ENCODE data around the gene PUS10.
"Not testable (repeated sequence)": the region's sequence is repeated elsewhere in the genome, so short reads cannot be mapped to it uniquely, and the experiment has no call there.

PUS10 gene, protein sequence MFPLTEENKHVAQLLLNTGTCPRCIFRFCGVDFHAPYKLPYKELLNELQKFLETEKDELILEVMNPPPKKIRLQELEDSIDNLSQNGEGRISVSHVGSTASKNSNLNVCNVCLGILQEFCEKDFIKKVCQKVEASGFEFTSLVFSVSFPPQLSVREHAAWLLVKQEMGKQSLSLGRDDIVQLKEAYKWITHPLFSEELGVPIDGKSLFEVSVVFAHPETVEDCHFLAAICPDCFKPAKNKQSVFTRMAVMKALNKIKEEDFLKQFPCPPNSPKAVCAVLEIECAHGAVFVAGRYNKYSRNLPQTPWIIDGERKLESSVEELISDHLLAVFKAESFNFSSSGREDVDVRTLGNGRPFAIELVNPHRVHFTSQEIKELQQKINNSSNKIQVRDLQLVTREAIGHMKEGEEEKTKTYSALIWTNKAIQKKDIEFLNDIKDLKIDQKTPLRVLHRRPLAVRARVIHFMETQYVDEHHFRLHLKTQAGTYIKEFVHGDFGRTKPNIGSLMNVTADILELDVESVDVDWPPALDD

DNA sequence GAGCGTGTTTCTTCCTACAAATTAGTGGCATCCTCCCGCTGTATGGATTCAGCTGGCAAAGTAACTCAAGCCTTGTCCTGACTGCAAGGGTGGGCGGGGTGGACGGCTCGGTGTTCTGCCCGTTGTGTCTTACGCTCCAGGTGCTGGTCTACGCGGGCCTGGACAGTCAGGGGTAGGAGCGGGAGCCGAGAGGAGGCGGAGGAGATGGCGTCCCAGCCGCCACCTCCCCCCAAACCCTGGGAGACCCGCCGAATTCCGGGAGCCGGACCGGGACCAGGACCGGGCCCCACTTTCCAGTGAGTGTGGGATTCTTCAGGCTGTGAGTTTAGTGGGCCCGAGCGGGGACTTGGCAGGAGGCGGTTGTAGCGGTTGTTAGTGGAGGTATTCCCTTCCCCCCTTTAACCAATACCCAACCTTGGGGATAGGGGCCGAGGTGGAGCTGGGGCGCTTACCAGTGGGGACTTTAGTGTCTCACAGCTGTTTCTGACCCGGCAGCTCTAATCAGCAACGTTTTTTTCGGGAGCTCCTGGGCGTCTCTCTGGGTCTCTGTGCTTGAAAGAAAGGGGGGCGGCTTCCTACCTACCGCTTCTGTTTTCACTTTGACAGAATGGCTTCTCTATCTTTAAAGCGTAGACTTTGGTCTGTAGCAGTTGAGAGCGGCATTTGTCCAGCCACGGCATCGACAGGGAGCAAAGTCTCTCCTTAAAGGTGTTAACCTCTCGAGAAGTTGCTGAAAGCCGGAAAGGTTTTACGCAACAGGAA is at the start of gene PUS10, which contains the start of gene PEX13:
PUS10 (minus strand) TSS at position 700 of the 762 bp plus-strand sequence. CDS start 6,365 bp downstream, outside the sequence.
PEX13 (plus strand) TSS at position 165 of the 762 bp plus-strand sequence; CDS start at position 205, 40 bp downstream.
- peak within 1 kb of the TSS; percentile 97 for H3K4me3 ChIP-seq (ENCODE audit: low read depth, low read length)

DNA sequence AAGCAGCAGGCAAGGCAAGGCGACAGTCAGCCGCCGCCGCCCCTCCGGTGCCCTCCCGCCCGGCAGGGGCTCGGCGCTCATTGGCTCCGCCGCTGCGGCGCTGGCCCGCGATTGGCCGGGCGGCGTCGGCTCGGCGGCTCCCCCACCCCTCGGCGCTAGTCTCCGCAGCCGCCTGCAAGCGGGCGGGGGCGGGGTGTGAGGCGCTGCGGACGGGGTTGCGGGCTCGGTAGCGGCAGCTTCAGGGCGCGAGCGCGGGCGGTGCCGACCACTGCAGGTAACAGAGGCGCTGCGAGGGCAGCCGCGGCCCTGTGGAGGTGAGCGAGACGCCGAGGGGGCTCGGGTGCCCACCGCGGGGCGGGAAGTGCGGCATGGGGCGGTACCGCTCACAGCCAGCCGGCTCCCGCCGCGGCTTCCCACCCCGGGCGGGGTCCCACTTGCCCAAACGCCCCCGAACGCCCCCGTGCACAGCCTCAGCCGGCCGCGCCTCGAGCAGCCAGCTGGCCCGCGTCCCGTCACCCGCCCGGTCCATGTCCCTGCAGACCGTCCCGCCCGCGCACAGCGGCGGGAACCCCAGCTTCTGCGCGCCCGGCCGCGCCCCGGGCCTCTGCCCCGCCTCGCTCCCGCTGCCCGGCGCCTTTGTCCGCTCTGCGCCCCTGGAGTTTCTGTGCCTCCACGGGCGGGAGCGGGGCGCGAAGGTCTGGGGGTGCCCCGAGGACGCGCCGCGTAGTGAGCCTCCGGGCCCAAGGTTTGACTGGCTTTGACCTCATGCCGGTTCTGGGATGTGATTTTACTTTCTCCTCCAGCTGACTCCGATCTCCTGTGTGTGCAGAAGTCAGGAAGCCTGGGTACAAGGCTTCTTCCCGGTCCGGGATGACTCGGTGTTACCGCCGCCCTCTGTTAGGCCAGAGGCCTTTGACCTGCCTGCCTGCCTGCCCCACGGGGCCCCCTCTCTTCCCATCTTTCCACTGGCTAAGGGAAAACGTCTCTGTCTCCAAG is 48.0 kb upstream of the PUS10 start, which contains the start of gene SANBR:
SANBR (plus strand) TSS at position 158 of the 996 bp plus-strand sequence. CDS start 4,480 bp downstream, outside the sequence.
- H3K4me3 ChIP-seq (ENCODE audit: low read depth, low read length) = peak within 1 kb of the TSS; percentile 78

DNA sequence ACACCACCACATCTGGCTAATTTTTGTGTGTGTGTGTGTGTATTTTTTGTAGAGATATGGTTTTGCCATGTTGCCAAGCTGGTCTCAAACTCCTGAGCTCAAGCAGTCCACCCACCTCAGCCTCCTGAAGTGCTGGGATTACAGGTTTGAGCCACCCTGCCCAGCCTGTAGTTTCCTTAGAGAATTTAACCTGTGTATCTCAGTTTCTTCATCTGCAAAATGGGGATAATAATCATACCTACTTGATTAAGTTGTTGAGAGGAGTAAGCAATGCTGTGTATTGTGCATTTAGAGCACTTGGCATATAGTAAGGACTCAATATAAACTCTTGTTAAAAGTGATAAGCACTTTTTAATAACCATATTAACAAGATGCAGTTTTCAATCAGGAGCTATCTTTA is 41.3 kb upstream of the PUS10 start:
- H3K4me3 ChIP-seq (ENCODE audit: low read depth, low read length) = no peak overlapping the region

DNA sequence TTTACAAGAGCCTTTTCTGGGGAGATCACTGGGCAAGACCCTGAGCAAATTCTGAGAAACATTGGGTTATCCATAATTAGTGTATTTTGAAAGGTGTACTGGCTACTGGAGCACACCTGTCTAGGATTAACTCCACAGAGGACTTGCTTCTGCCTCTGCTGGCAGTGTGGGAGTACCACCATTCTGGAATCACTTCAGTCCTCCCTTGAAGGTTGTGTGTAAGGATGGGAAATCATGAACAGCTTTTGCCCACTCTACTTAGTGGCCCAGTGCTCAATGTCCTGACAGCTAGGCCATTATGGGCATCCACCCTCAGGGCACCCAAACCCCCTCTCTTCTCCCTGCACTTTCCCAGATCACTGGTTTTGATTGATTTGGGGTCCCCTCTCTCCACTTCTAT is 39.5 kb upstream of the PUS10 start:
- H3K4me3 ChIP-seq (ENCODE audit: low read depth, low read length) = no peak overlapping the region

DNA sequence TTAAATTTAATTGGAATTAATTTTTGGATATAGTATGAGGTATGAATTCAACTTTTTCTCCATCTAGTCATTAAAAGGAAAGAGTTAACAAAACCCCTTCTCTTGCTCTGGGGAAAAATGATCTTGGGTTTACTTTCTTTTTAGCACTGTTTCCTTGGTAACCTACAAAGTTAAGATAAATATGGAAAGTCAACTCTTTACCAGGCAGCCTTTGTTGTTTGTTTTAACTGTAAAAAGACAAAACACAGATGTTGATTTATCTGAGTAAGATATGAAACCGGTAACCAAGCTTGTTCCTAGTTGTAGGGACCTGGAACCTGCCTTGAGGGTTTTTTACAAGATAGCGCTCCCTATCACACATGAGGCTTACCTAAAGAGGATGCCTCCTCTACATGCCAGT is 37.5 kb upstream of the PUS10 start:
- H3K4me3 ChIP-seq (ENCODE audit: low read depth, low read length) = no peak overlapping the region

DNA sequence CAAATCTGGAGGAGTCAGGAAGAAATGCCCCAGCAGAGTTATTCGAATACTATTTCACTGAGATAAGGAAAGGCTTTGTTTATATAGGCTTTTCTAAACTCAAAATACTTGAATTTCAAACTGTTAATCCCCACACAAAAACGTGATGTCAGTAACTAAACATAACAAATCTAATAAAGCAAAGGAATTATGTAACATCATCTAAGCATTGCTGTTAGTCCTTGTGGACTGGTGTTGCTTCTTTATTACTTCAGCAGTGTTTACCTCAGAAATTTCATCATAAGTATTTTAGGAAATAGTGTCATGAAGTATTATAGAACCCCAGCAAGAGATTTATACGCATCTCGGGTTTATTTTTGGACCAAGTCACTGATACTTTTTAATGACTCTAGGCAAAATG is 27.9 kb upstream of the PUS10 start:
- no peak overlapping the region for H3K4me3 ChIP-seq (ENCODE audit: low read depth, low read length)

DNA sequence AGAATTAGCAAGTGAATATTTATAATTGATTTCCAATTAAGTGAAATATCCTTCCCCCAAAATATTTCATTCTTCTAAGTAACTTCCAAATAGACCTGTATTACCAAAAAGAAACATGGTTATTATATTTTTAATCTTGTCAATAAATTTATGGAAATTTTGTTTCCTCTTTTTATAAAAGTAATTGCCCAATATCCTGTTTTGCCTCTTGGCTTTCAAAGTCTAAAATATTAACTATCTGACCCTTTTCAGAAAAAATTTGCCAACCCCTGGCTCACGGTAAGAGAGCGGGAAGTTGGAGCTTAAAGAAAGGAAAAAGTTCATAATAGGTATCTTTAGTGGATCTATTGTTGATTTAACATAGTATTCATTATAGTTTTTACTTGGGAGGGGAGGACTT is 27.2 kb upstream of the PUS10 start:
- H3K4me3 ChIP-seq (ENCODE audit: low read depth, low read length) = no peak overlapping the region

DNA sequence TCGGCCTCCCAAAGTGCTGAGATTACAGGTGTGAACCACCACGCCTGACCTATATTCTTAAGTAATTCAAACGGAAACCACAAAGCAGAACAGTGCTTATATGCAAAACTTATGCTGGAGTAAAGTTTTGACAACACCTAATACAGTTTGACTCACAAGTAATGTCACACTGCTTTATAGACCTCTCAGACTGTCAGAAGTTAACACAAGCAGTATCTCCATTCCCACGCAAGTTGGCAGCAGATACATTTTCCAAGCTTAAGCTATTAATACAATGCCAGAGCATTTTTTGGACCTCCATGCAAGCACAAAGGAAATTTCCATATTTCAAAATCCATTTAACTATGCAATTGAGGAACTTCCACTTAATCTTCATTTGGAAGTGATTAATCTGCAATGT is 26.6 kb upstream of the PUS10 start:
- no peak overlapping the region for H3K4me3 ChIP-seq (ENCODE audit: low read depth, low read length)

DNA sequence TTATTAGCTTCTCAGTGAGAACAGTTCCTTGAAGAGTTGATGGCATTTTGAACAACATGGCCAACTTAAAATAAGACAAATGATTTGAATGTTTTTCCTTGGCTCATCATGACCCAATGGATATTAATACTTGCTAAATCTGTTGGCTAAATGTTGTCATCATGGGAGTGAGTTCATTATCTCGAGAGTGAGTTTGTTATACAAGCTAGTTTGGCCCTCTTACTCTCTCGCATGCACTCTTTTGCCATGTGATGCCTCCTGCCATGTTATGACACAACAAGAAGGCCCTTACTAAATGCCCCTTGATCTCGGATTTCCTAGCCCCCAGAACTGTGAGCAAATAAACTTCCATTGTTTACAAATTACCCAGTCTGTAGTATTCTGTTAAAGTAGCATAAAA is 24.8 kb upstream of the PUS10 start:
- no peak overlapping the region for H3K4me3 ChIP-seq (ENCODE audit: low read depth, low read length)

DNA sequence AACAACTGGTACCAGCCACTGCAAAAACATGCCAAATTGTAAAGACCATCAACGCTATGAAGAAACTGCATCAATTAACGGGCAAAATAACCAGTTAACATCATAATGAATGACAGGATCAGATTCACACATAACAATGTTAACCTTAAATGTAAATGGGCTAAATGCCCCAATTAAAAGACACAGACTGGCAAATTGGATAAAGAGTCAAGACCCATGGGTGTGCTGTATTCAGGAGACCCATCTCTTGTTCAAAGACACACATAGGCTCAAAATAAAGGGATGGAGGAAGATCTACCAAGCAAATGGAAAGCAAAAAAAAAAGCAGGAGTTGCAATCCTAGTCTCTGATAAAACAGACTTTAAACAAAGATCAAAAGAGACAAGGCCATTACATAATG is 18.6 kb upstream of the PUS10 start:
- H3K4me3 ChIP-seq (ENCODE audit: low read depth, low read length) = not testable (repeated sequence)

DNA sequence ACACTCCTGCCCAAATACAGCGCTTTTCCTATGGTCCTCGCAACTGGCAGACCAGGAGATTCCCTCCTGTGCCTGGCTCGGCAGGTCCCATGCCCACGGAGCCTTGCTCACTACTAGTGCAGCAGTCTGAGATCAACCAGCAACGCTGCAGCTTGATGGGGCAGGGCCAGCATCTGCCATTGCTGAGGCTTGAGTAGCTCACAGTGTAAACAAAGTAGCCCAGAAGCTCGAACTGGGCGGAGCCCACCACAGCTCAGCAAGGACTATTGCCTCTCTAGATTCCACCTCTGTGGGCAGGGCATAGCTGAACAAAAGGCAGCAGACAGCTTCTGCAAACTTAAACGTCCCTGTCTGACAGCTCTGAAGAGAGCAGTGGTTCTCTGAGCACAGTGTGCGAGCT is 16.5 kb upstream of the PUS10 start:
- not testable (repeated sequence) for H3K4me3 ChIP-seq (ENCODE audit: low read depth, low read length)

DNA sequence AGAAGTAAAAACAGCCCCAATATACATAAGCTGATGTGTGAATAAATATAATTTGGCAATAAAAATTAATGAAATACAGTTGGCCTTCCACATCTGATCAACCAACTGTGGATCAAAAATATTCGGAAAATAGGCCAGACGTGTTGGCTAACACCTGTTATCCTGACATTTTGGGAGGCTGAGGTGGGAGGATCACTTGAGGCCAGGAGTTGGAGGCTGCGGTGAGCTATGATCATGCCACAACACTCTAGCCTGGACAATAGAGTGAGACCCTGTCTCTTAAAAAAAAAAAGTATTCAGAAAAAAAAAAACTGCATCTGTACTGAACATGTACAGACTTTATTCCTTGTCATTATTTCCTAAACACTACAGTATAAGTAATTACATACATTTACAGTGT is 11.5 kb upstream of the PUS10 start:
- no peak overlapping the region for H3K4me3 ChIP-seq (ENCODE audit: low read depth, low read length)

DNA sequence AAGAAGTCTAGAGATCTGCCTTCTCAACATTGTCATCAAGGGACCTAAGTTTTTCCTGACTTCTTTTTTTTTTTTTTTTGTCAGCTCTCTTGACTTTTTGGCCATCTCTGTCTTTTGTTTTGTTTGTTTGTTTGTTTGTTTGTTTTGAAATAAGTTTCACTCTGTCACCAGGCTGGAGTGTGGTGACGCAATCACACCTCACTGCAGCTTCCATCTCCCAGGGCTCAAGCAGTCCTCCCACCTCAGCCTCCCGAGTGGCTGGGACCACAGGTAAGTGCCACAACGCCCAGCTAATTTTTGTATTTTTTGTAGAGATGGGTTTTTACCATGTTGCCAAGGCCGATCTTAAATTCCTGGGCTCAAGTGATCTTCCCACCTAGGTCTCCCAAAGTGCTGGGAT is 5.6 kb upstream of the PUS10 start:
- no peak overlapping the region for H3K4me3 ChIP-seq (ENCODE audit: low read depth, low read length)

DNA sequence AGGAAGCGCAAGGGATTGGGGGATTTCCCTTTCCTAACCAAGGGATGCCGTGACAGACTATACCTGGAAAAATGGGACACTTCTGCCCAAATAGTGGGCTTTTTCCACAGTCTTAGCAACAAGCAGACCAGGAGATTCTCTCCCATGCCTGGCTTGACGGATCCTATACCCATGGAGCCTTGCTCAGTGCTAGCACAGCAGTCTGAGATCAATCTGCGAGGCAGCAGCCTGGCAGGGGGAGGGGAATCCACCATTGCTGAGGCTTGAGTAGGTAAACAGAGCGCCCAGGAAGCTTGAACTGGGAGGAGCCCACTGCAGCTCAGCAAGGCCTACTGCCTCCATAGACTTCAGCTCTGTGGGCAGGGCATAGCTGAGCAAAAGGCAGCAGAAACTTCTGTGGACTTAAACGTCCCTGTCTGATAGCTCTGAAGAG is 3.2 kb upstream of the PUS10 start:
- H3K4me3 ChIP-seq (ENCODE audit: low read depth, low read length) = no peak overlapping the region

DNA sequence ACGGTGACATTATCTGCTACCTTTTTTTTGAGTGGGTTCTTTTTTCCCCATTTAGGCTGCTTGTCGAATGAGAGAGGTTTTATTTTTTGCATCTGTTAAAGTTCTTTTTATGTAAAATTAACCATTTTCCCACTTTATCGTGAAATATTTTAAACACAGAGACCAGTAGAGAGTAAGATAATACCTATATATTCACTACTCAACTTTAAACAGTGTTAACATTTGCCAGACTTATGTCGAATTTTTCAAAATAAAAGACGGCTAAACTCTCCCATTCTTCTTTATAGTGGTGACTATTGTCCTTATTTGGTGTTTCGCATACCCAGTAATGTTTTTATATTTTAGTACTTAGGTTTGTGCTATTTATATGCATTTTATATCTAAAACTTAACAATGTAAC is 743 bp upstream of the PUS10 start:
- H3K4me3 ChIP-seq (ENCODE audit: low read depth, low read length) = peak overlapping the region; percentile 97

DNA sequence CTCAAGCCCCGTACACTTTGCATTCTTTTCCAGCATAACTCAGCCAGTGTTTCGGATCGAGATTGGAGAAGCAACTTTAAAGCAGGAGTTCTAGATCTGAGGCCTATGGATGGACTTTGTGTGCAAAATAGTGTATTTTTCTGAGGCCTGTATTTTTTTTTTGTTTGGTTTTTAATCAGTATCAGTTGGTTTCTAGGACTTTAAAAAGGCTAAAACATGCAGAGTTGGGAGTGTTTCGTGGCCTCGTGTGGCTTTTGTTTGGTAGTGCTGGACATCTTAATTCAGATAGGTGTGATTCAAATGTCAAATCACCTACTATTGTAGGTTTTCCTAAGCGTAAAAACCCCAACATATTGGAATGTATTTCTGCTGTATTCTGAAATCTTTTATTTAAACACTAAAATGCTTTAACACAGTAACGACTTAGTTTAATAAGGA is 282 bp upstream of the PUS10 start:
- peak overlapping the region; percentile 97 for H3K4me3 ChIP-seq (ENCODE audit: low read depth, low read length)

DNA sequence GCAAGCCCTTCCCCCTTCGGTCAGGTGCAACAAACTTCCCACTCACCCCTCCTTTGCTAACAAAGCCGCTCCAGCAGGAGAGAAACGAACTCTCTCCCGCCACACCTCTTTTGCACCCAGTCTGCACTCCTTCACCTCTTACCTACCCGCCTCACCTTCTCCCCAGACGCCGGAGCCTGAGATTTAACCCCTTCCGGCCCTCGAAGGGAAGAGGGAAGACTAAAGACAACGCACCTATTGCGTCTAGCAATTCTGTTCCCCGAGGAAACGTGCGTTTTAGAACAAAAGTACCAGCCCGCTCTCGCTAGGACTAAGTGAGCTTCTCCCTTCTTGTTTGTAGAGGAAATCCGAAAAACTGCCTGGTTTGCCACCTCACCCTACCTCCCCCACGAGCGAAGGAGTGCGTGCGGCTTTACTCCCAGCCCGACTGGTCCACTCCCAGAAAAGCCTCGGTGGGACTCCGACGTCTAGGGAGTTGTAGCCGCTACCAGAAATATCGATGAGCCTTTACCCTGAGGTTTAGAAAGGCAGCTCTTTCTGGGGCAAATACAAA is 976 bp downstream of the PUS10 start:
- H3K4me3 ChIP-seq (ENCODE audit: low read depth, low read length) = peak overlapping the region; percentile 97

DNA sequence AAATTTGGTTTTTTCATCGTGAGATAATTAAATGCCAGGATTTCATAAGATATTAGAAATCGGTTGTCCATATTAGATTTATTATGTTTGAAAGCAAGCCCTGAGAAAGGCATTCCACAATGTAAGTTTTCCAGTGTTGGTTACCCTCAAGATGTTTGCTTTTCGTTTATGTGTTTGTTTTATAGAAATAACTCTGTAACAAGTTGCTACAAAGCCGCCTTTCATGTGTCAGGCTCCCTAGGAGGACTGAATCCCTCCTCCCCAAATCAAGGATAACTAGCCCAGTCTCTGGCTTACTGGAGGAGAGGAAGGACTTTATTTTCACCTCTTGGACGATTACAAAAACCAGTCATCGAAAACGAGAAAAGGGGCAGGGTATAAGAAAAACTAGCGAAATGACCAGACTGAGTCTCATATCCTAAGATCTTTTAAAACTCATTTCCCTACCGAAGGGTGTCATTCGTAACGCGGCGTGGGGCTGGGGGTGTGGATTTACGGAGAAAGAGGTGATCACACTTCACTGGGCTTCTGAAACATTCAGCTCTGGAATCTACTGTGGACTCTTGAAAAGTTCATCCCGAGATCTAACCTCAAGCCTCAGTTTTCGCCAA is 1.6 kb downstream of the PUS10 start:
- peak overlapping the region; percentile 97 for H3K4me3 ChIP-seq (ENCODE audit: low read depth, low read length)

DNA sequence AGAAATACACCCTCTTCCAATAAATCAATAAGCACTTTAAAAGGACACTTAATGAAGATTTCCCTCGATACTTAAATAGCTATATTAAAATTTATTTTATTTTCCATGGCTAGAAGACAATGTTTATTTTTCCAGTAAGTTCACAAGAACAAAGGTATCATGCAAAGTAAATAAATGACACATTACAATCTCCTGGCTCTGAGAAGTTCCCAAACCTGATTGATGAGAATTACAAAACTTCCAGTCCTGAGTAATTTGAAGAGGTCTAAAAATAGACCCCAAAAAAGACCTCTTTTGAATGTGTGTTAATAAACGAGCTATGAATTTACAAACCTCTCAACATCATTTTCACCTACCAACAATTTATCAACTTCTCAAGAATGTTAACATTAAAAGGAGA is 2.1 kb downstream of the PUS10 start:
- peak overlapping the region; percentile 97 for H3K4me3 ChIP-seq (ENCODE audit: low read depth, low read length)

DNA sequence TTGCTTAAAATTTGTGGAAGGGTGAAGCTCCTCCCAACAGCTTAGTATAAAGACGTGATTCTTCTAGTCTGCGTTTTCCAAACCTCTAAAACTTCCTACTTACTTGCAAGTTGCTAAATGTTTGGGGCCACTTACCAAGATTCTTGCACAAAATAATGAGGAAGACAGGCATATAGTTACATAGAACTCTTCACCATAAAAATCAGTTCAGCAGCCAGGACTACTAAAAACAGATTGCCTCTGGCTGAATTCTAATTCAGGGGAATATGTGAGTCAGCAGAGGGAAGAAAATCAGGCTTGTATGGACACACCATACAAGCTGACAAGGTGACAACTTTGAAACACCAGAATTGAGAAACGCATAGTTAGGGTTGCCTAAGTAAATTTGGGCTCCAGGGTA is 3.3 kb downstream of the PUS10 start:
- no peak overlapping the region for H3K4me3 ChIP-seq (ENCODE audit: low read depth, low read length)
